SJCRH30 (cell line): ENCODE measurements around the gene TNFRSF11A. TPM values are rescaled to one million over a fixed set of nuclear protein-coding genes. Genes with fewer than 3 reads are reported as not detected.

ENCODE experiments used
- DNase-seq, 2 experiments: peaks; one replicate each; pipeline ENCODE4 v3.0.0-alpha.2; 2015 to 2020
- H3K27ac ChIP-seq: fragments of 250-450 bp; sonication (Bioruptor Pico); 2 replicates; pipeline ENCODE4 v1.5.1; 2020; ENCODE audit warnings: mild to moderate bottlenecking, moderate library complexity
- H3K27me3 ChIP-seq: fragments of 250-450 bp; sonication (Bioruptor Pico); 2 replicates; pipeline ENCODE4 v1.5.1; 2020; ENCODE audit warnings: mild to moderate bottlenecking, moderate library complexity
- H3K36me3 ChIP-seq: fragments of 250-450 bp; sonication (Bioruptor Pico); 2 replicates; pipeline ENCODE4 v1.5.1; 2020; ENCODE audit warnings: mild to moderate bottlenecking, moderate library complexity
- H3K4me1 ChIP-seq: fragments of 250-450 bp; sonication (Bioruptor Pico); 2 replicates; pipeline ENCODE4 v1.5.1; 2020; ENCODE audit warnings: mild to moderate bottlenecking, moderate library complexity
- H3K4me3 ChIP-seq: fragments of 250-450 bp; sonication (Bioruptor Pico); 2 replicates; pipeline ENCODE4 v1.5.1; 2020; ENCODE audit warnings: mild to moderate bottlenecking, moderate library complexity
- H3K9me3 ChIP-seq: fragments of 250-450 bp; sonication (Bioruptor Pico); replicated peaks from 2 replicates; pipeline ENCODE4 v1.5.1; 2020; ENCODE audit warnings: mild to moderate bottlenecking, moderate library complexity
- total RNA-seq: library from RNA; depleted of rRNA; stranded (reverse); fragments of >200 nt; shearing (Covaris generic); gene quantifications from 2 replicates; pipeline ENCODE4 v1.2.3, GENCODE V29; 2014

Gene TNFRSF11A
- total RNA-seq, 1 experiment from 2014 or later = 0.08 TPM

- no peak for DNase-seq
- no peak overlapping the region for H3K27ac ChIP-seq
- H3K36me3 ChIP-seq = no peaks in the 10 kb centered on the region
- H3K27me3 ChIP-seq = no peaks in the 10 kb centered on the region
- no peak overlapping the region for H3K4me3 ChIP-seq
- H3K9me3 ChIP-seq = no peaks in the 10 kb centered on the region
- H3K4me1 ChIP-seq = no peaks in the 10 kb centered on the region
Observed at GRCh38 chr18:62312851-62313250, 12.3 kb upstream of the TNFRSF11A start.

DNA sequence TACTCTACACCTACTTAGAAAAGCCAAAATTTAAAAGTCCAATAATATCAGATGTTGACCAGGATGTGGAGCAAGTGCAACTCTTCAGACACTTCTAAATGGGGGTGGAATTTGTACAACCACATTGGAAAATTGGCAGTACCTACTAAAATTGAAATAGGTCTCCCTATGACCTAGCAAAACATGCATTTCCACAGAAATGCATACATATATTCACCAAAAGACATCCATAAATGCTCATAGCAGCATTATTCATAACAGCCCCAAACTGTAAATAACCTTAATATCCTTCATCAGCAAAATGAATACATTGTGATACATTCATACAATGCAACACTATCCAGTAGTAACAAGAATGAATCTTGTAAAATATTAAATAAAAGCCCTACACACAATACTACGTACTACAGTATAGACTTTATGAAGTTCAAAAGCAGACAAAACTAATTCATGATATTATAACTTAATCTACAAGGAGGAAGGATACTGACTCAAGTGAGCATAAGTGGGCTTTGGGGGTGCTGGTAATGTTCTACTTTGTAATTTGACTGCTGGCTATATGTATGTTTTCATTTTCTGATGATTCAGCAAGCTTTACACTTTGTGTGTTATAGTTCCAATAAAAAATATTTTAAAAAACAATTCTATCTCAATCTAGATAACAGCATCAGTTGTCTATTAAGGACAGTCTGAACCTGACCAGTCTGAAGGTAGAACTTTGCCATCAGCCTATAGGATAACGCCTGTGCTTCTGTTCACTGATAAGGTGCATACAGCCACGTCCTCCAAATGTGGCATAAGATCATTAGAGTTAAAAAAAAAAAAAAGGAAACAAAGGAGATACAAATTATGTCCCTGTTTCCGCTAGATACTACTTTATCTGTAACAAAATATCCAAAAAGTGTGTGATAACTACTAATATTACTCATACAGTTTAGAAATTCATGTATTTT, 6.6 kb upstream of the TNFRSF11A start:
- DNase-seq = no peak
- Histone ChIP-seq H3K27me3 (no peaks in the 10 kb centered on the region), H3K36me3 (no peaks in the 10 kb centered on the region), H3K4me3 (no peak overlapping the region), H3K4me1 (no peaks in the 10 kb centered on the region), H3K9me3 (no peaks in the 10 kb centered on the region), H3K27ac (no peak overlapping the region)

DNA sequence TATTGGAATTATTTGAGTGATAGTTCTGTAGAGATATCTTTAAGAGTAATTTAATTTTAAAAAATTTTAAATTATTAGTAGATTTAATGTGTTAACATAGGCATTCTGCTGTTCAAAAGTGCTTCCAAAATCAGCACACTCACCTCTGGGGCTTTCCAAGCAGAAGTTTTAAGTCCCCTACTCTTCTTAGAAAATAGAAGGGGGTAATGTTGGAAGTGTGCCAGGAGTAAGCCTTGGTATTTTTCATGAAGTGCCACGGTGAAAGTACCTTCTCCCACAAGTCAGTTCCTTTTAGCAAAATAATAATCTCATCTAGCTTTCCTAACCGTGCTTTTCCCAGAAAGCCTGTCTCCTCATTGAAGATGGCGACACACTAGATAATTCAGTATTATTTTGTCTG, 3.9 kb upstream of the TNFRSF11A start:
- no peak overlapping the region for H3K4me3 ChIP-seq
- no peaks in the 10 kb centered on the region for H3K36me3 ChIP-seq
- DNase-seq = no peak
- H3K27ac ChIP-seq = no peak overlapping the region
- no peaks in the 10 kb centered on the region for H3K9me3 ChIP-seq
- no peaks in the 10 kb centered on the region for H3K4me1 ChIP-seq
- 0 out of 2 replicates have a peak, but pooled peaks cover 3% of the 10 kb centered on the region for H3K27me3 ChIP-seq

- H3K27me3 ChIP-seq = 0 out of 2 replicates have a peak, but pooled peaks cover 3% of the 10 kb centered on the region
- no peaks in the 10 kb centered on the region for H3K36me3 ChIP-seq
- no peaks in the 10 kb centered on the region for H3K9me3 ChIP-seq
- DNase-seq = no peak
- H3K27ac ChIP-seq = no peak overlapping the region
- no peaks in the 10 kb centered on the region for H3K4me1 ChIP-seq
- H3K4me3 ChIP-seq = no peak overlapping the region
Observed at GRCh38 chr18:62323483-62324180, 1.5 kb upstream of the TNFRSF11A start.

- no peak for DNase-seq
- 0 out of 2 replicates have a peak, but pooled peaks cover 3% of the 10 kb centered on the region for H3K27me3 ChIP-seq
Observed at GRCh38 chr18:62324181-62324828, 805 bp upstream of the TNFRSF11A start.

DNA sequence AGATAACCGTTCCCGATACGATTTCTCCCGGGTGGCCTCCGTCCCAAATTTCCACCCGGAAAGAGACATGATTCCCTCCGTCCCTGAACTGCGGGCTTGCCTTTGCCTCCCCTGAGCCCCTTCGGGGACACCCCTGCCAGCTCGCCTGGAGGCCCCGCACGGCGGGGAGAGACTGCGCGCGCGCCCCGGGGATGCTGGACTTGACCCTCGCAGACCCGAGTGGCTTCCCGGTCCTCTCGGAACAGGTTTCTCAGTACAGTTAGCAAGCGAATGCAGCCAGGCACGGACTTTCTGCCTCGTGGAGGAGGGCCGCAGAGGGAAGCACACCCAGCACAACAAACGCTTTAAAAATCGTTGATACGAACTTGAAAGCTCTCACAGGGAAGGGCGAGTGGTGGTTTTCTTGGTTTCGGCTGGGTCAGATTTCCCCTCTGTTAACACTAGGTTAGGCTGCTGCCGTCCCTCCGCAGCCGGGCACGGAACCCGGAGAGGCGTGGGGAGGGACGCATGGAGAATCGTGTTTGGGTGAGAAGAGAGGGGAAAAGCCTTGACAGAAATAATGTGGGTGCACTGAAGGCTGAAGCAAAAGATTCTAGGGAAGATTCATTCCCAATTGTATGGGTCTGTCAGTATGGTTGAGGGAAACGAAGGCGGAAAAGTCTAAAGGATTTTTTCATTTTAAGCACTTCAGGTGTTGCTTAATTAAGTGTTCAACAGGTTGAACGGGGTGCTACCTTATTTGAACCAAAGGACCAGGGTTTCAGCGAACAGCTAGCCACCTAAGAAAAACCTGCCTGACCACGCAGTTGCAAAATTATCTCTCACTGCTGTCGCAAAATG, 916 bp downstream of the TNFRSF11A start:
- Histone ChIP-seq H3K4me1 (no peaks in the 10 kb centered on the region), H3K27ac (no peak overlapping the region), H3K9me3 (no peaks in the 10 kb centered on the region), H3K4me3 (peak overlapping the region; percentile 35), H3K36me3 (no peaks in the 10 kb centered on the region), H3K27me3 (0 out of 2 replicates have a peak, but pooled peaks cover 3% of the 10 kb centered on the region)
- peak in 1 of 2 experiments; percentile 11 for DNase-seq

More at GRCh38 chr18:62324181-62324828, 805 bp upstream of the TNFRSF11A start:
- Histone ChIP-seq H3K36me3 (no peaks in the 10 kb centered on the region), H3K27ac (no peak overlapping the region), H3K4me3 (no peak overlapping the region), H3K4me1 (no peaks in the 10 kb centered on the region), H3K9me3 (no peaks in the 10 kb centered on the region)

DNA sequence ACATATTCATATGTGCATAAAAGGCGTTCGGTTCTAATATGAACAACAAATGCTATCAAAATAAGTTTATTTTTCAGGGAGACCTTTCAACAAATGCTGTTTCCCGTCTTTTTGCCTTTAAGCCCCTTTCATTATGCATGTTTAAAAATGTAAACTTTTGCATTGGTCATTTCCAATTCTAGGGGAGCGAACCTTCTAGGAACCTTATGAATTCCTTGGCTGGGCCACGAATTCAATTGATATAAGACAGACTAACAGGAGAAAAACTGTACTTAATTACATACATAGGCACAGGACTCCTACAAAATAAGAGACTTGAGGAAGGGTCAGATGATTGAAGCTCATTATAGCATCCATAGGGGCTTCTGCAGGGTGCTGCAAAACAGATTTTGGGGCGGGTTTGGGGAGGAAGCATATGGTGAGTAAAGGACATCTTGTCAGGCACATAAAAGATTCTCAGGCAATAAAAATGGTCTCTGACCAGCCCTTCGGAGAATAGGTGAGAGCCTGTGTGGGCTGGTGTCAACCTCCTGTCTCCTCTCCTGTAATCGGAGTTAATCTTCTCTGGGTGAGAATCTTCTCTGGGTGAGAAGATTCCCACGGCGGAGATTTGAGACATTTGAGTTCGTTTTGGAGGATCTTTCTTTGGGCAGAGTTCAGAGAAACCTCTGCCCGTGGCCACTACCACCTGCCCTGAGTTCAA, 1.7 kb downstream of the TNFRSF11A start:
- H3K27me3 ChIP-seq = 0 out of 2 replicates have a peak, but pooled peaks cover 3% of the 10 kb centered on the region
- no peaks in the 10 kb centered on the region for H3K36me3 ChIP-seq
- no peak overlapping the region for H3K4me3 ChIP-seq
- no peaks in the 10 kb centered on the region for H3K9me3 ChIP-seq
- no peak overlapping the region for H3K27ac ChIP-seq
- no peak for DNase-seq
- H3K4me1 ChIP-seq = no peaks in the 10 kb centered on the region

DNA sequence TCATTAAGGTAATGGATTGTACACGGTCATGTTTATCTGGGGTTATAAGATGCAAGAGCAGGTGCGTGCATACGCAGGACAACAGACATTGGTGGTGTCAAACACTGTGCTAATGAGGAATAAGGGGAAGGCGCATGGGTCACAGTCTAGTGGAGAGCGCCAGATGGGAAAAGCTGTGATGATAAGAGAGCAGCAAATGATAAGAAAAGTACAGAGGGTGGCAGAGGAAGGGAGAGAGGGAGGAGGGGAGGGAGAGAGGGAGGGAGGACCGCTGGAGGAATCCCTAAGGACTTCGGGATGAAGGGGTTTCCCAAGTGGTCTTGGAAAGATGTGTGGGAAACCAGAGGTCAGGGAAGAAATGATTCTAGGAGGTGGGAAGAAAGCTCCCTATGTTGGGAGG, 2.9 kb downstream of the TNFRSF11A start:
- H3K36me3 ChIP-seq = no peaks in the 10 kb centered on the region
- 0 out of 2 replicates have a peak, but pooled peaks cover 3% of the 10 kb centered on the region for H3K27me3 ChIP-seq
- no peak overlapping the region for H3K4me3 ChIP-seq
- DNase-seq = no peak
- no peak overlapping the region for H3K27ac ChIP-seq
- H3K4me1 ChIP-seq = no peaks in the 10 kb centered on the region
- H3K9me3 ChIP-seq = no peaks in the 10 kb centered on the region

GRCh38 chr18:62328586-62329525, 3.7 kb downstream of the TNFRSF11A start:
- no peaks in the 10 kb centered on the region for H3K36me3 ChIP-seq
- H3K27me3 ChIP-seq = 0 out of 2 replicates have a peak, but pooled peaks cover 3% of the 10 kb centered on the region
- no peak for DNase-seq
- H3K4me3 ChIP-seq = no peak overlapping the region
- no peaks in the 10 kb centered on the region for H3K4me1 ChIP-seq
- H3K9me3 ChIP-seq = no peaks in the 10 kb centered on the region
- no peak overlapping the region for H3K27ac ChIP-seq

GRCh38 chr18:62329691-62330454, 4.8 kb downstream of the TNFRSF11A start:
- DNase-seq = no peak
- Histone ChIP-seq H3K36me3 (no peaks in the 10 kb centered on the region), H3K9me3 (no peaks in the 10 kb centered on the region), H3K4me3 (no peak overlapping the region), H3K27ac (no peak overlapping the region), H3K27me3 (0 out of 2 replicates have a peak, but pooled peaks cover 3% of the 10 kb centered on the region), H3K4me1 (no peaks in the 10 kb centered on the region)

DNA sequence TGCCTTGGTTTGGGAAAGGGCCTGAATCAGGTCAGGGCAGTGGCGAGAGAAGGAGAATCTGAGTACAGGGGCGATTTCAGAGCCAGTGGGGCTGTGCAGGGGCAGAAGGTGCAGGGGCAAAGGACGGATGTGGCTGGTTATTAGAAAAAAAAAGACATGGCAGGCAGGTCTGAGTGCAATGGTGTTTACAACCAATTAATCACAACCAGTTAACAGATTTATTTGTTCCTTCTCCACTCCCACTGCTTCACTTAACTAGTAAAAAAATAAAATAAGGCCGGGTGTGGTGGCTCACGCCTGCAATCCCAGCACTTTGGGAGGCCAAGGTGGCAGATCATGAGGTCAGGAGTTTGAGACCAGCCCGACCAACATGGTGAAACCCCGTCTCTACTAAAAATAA, 5.5 kb downstream of the TNFRSF11A start:
- Histone ChIP-seq H3K4me3 (no peak overlapping the region), H3K27ac (no peak overlapping the region), H3K27me3 (0 out of 2 replicates have a peak, but pooled peaks cover 2% of the 10 kb centered on the region), H3K36me3 (no peaks in the 10 kb centered on the region), H3K4me1 (no peaks in the 10 kb centered on the region), H3K9me3 (no peaks in the 10 kb centered on the region)
- DNase-seq = no peak
